ENCODE measurements around the gene LCN2. TPM values are rescaled to one million over a fixed set of nuclear protein-coding genes. Genes with fewer than 3 reads are reported as not detected.

Gene LCN2
- total RNA-seq, 1 experiment from 2014 or later, result not detected

DNA sequence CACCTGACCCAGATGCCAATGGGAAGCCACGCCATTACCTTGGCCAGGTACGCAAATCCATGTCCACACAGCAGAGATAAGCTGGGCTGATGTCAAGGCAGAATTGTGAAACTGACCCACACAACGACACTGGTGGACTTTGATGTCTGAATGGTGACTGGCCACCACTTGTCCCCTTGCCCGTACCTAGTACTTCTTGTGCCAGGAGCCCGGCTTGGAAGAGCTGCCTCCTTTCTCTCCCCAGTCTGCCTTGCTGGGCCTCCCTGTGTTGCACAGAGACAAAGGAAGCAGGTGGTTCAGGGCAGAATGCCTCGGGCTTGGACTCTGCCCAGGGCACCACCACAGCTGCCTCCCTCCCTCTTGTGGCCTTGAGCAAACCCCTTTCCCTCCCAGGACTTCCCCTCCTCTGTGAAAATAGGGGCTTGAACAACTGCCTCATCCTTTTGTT lies 45.1 kb upstream of the LCN2 start:
- H3K9ac ChIP-seq (ENCODE audit: low read length), result no peak overlapping the region
- no peaks in the 10 kb centered on the region for H3K9me2 ChIP-seq (replicated peaks; ENCODE audit: insufficient read depth, low read length)
- H3K36me3 ChIP-seq (ENCODE audit: insufficient read depth, low read length), result peaks cover 8% of the 10 kb centered on the region; the same call in 1 of the 2 replicates
- no peak overlapping the region for H3K27ac ChIP-seq (ENCODE audit: low read length)
- peaks cover 15% of the 10 kb centered on the region for H3K79me2 ChIP-seq (ENCODE audit: low read length)
- H3K4me3 ChIP-seq (ENCODE audit: low read length), result no peak overlapping the region
- no peaks in the 10 kb centered on the region for H3K4me1 ChIP-seq (ENCODE audit: low read length)
- no peak for DNase-seq
- 0 out of 2 replicates have a peak, but pooled peaks cover 6% of the 10 kb centered on the region for H4K20me1 ChIP-seq (ENCODE audit: insufficient read depth, low read depth, low read length)
- H3K4me2 ChIP-seq (ENCODE audit: low read depth, low read length, poor library complexity, severe bottlenecking), result no peak overlapping the region
- no peaks in the 10 kb centered on the region for H3K27me3 ChIP-seq (ENCODE audit: low read length)
- H2AFZ ChIP-seq (ENCODE audit: low read length), result no peak overlapping the region
- no peaks in the 10 kb centered on the region for H3K9me3 ChIP-seq (ENCODE audit: low read length)

DNA sequence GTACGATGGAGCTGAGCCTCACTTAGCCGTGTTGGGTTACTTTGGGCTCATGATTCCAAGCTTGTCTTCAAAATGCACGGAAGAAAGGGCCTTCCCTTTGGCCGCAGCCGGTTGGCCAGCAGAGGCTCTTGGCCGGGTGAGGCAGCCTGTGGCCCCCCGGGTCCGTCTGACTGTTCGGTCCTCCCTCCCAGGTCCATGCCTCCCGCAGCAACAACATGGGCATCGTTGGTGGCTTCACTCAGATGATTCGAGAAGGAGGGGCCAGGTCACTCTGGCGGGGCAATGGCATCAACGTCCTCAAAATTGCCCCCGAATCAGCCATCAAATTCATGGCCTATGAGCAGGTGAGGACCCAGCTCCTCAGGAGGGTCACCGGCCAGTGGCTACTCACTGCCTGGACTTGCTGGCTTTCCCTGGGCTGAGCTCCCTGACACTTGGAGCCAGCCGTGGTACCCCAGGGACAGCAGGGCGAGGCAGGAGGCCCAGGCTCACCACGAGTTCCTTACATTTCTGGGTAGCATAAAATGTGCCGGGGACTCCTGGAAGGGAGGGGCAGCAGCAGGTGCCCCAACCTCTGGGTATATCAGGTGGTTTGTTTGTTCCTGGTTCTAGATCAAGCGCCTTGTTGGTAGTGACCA lies 43.6 kb upstream of the LCN2 start:
- no peak overlapping the region for H3K4me2 ChIP-seq (ENCODE audit: low read depth, low read length, poor library complexity, severe bottlenecking)
- H2AFZ ChIP-seq (ENCODE audit: low read length), result no peak overlapping the region
- H3K27me3 ChIP-seq (ENCODE audit: low read length), result no peaks in the 10 kb centered on the region
- H3K36me3 ChIP-seq (ENCODE audit: insufficient read depth, low read length), result peaks cover 8% of the 10 kb centered on the region; the same call in 1 of the 2 replicates
- H3K27ac ChIP-seq (ENCODE audit: low read length), result no peak overlapping the region
- H3K9ac ChIP-seq (ENCODE audit: low read length), result no peak overlapping the region
- no peak overlapping the region for H3K4me3 ChIP-seq (ENCODE audit: low read length)
- no peaks in the 10 kb centered on the region for H3K9me2 ChIP-seq (replicated peaks; ENCODE audit: insufficient read depth, low read length)
- H4K20me1 ChIP-seq (ENCODE audit: insufficient read depth, low read depth, low read length), result 0 out of 2 replicates have a peak, but pooled peaks cover 6% of the 10 kb centered on the region
- H3K4me1 ChIP-seq (ENCODE audit: low read length), result no peaks in the 10 kb centered on the region
- H3K9me3 ChIP-seq (ENCODE audit: low read length), result no peaks in the 10 kb centered on the region
- H3K79me2 ChIP-seq (ENCODE audit: low read length), result peaks cover under 1% of the 10 kb centered on the region; the same call in 1 of the 2 replicates
- no peak for DNase-seq

DNA sequence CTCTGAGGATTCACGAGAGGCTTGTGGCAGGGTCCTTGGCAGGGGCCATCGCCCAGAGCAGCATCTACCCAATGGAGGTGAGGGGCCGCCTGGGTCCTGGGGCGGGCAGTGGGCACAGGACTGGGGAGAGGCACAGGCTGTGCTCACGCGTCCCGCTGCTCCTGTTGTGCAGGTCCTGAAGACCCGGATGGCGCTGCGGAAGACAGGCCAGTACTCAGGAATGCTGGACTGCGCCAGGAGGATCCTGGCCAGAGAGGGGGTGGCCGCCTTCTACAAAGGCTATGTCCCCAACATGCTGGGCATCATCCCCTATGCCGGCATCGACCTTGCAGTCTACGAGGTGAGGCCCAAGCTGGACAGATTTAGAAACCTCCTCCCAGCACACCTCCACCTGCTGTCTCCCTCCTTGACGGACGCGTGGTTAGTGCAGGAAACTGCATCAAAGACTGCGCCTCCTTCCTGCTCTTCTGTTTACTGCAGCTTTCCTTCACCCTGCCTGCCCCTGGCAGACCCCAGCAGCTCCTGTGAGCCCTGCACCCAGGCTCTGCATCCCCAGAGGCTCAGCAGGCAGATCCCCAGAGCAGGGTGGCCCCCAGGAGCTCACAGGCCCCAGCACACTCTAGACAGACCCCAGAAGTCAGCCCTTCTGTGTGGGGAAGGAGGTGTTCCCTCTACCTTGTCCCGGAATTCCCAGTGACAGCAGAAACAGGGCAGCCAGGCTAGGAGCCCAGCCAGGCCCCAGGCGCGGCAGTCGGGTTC lies 42.9 kb upstream of the LCN2 start:
- Histone ChIP-seq H3K4me3 (ENCODE audit: low read length) (no peak overlapping the region), H3K9ac (ENCODE audit: low read length) (no peak overlapping the region), H2AFZ (ENCODE audit: low read length) (no peak overlapping the region), H3K4me1 (ENCODE audit: low read length) (no peaks in the 10 kb centered on the region), H3K79me2 (ENCODE audit: low read length) (no peaks in the 10 kb centered on the region), H3K27me3 (ENCODE audit: low read length) (no peaks in the 10 kb centered on the region), H3K9me2 (replicated peaks; ENCODE audit: insufficient read depth, low read length) (no peaks in the 10 kb centered on the region), H3K4me2 (ENCODE audit: low read depth, low read length, poor library complexity, severe bottlenecking) (no peak overlapping the region), H4K20me1 (ENCODE audit: insufficient read depth, low read depth, low read length) (0 out of 2 replicates have a peak, but pooled peaks cover 6% of the 10 kb centered on the region), H3K9me3 (ENCODE audit: low read length) (no peaks in the 10 kb centered on the region), H3K27ac (ENCODE audit: low read length) (no peak overlapping the region), H3K36me3 (ENCODE audit: insufficient read depth, low read length) (peaks cover 8% of the 10 kb centered on the region; the same call in 1 of the 2 replicates)
- peak; percentile 46 for DNase-seq

DNA sequence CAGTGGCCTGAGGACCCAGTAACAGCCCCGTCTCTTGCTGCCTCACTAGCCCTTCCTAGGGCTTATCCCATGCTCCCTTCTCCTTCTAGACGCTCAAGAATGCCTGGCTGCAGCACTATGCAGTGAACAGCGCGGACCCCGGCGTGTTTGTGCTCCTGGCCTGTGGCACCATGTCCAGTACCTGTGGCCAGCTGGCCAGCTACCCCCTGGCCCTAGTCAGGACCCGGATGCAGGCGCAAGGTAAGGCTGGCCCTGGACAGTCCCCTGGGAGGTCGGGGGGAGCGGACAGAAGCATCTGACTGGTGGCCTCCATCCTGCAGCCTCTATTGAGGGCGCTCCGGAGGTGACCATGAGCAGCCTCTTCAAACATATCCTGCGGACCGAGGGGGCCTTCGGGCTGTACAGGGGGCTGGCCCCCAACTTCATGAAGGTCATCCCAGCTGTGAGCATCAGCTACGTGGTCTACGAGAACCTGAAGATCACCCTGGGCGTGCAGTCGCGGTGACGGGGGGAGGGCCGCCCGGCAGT lies 42.2 kb upstream of the LCN2 start:
- DNase-seq, result no peak
- H3K9me2 ChIP-seq (replicated peaks; ENCODE audit: insufficient read depth, low read length), result no peaks in the 10 kb centered on the region
- H3K9ac ChIP-seq (ENCODE audit: low read length), result no peak overlapping the region
- H3K9me3 ChIP-seq (ENCODE audit: low read length), result no peaks in the 10 kb centered on the region
- H3K36me3 ChIP-seq (ENCODE audit: insufficient read depth, low read length), result peaks cover 8% of the 10 kb centered on the region; the same call in 1 of the 2 replicates
- no peak overlapping the region for H3K4me2 ChIP-seq (ENCODE audit: low read depth, low read length, poor library complexity, severe bottlenecking)
- H3K4me3 ChIP-seq (ENCODE audit: low read length), result no peak overlapping the region
- no peak overlapping the region for H2AFZ ChIP-seq (ENCODE audit: low read length)
- H3K79me2 ChIP-seq (ENCODE audit: low read length), result no peaks in the 10 kb centered on the region
- H4K20me1 ChIP-seq (ENCODE audit: insufficient read depth, low read depth, low read length), result 0 out of 2 replicates have a peak, but pooled peaks cover 6% of the 10 kb centered on the region
- no peaks in the 10 kb centered on the region for H3K27me3 ChIP-seq (ENCODE audit: low read length)
- no peak overlapping the region for H3K27ac ChIP-seq (ENCODE audit: low read length)
- H3K4me1 ChIP-seq (ENCODE audit: low read length), result no peaks in the 10 kb centered on the region

DNA sequence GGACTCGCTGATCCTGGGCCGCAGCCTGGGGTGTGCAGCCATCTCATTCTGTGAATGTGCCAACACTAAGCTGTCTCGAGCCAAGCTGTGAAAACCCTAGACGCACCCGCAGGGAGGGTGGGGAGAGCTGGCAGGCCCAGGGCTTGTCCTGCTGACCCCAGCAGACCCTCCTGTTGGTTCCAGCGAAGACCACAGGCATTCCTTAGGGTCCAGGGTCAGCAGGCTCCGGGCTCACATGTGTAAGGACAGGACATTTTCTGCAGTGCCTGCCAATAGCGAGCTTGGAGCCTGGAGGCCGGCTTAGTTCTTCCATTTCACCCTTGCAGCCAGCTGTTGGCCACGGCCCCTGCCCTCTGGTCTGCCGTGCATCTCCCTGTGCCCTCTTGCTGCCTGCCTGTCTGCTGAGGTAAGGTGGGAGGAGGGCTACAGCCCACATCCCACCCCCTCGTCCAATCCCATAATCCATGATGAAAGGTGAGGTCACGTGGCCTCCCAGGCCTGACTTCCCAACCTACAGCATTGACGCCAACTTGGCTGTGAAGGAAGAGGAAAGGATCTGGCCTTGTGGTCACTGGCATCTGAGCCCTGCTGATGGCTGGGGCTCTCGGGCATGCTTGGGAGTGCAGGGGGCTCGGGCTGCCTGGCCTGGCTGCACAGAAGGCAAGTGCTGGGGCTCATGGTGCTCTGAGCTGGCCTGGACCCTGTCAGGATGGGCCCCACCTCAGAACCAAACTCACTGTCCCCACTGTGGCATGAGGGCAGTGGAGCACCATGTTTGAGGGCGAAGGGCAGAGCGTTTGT lies 41.6 kb upstream of the LCN2 start:
- H3K27me3 ChIP-seq (ENCODE audit: low read length), result no peaks in the 10 kb centered on the region
- H3K9me3 ChIP-seq (ENCODE audit: low read length), result no peaks in the 10 kb centered on the region
- no peaks in the 10 kb centered on the region for H3K9me2 ChIP-seq (replicated peaks; ENCODE audit: insufficient read depth, low read length)
- H2AFZ ChIP-seq (ENCODE audit: low read length), result no peak overlapping the region
- H3K4me3 ChIP-seq (ENCODE audit: low read length), result no peak overlapping the region
- no peak overlapping the region for H3K27ac ChIP-seq (ENCODE audit: low read length)
- DNase-seq, result no peak
- no peak overlapping the region for H3K4me2 ChIP-seq (ENCODE audit: low read depth, low read length, poor library complexity, severe bottlenecking)
- peaks cover 8% of the 10 kb centered on the region; the same call in 1 of the 2 replicates for H3K36me3 ChIP-seq (ENCODE audit: insufficient read depth, low read length)
- H3K9ac ChIP-seq (ENCODE audit: low read length), result no peak overlapping the region
- 0 out of 2 replicates have a peak, but pooled peaks cover 6% of the 10 kb centered on the region for H4K20me1 ChIP-seq (ENCODE audit: insufficient read depth, low read depth, low read length)
- no peaks in the 10 kb centered on the region for H3K4me1 ChIP-seq (ENCODE audit: low read length)
- no peaks in the 10 kb centered on the region for H3K79me2 ChIP-seq (ENCODE audit: low read length)

DNA sequence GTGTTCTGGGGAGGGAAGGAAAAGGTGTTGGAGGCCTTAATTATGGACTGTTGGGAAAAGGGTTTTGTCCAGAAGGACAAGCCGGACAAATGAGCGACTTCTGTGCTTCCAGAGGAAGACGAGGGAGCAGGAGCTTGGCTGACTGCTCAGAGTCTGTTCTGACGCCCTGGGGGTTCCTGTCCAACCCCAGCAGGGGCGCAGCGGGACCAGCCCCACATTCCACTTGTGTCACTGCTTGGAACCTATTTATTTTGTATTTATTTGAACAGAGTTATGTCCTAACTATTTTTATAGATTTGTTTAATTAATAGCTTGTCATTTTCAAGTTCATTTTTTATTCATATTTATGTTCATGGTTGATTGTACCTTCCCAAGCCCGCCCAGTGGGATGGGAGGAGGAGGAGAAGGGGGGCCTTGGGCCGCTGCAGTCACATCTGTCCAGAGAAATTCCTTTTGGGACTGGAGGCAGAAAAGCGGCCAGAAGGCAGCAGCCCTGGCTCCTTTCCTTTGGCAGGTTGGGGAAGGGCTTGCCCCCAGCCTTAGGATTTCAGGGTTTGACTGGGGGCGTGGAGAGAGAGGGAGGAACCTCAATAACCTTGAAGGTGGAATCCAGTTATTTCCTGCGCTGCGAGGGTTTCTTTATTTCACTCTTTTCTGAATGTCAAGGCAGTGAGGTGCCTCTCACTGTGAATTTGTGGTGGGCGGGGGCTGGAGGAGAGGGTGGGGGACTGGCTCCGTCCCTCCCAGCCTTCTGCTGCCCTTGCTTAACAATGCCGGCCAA lies 40.8 kb upstream of the LCN2 start:
- DNase-seq, result no peak
- no peaks in the 10 kb centered on the region for H3K4me1 ChIP-seq (ENCODE audit: low read length)
- H3K27me3 ChIP-seq (ENCODE audit: low read length), result no peaks in the 10 kb centered on the region
- no peak overlapping the region for H3K4me3 ChIP-seq (ENCODE audit: low read length)
- H4K20me1 ChIP-seq (ENCODE audit: insufficient read depth, low read depth, low read length), result 0 out of 2 replicates have a peak, but pooled peaks cover 6% of the 10 kb centered on the region
- H3K27ac ChIP-seq (ENCODE audit: low read length), result no peak overlapping the region
- no peak overlapping the region for H3K4me2 ChIP-seq (ENCODE audit: low read depth, low read length, poor library complexity, severe bottlenecking)
- no peaks in the 10 kb centered on the region for H3K79me2 ChIP-seq (ENCODE audit: low read length)
- H3K9me3 ChIP-seq (ENCODE audit: low read length), result no peaks in the 10 kb centered on the region
- H2AFZ ChIP-seq (ENCODE audit: low read length), result no peak overlapping the region
- H3K9ac ChIP-seq (ENCODE audit: low read length), result no peak overlapping the region
- H3K9me2 ChIP-seq (replicated peaks; ENCODE audit: insufficient read depth, low read length), result no peaks in the 10 kb centered on the region
- H3K36me3 ChIP-seq (ENCODE audit: insufficient read depth, low read length), result peaks cover 11% of the 10 kb centered on the region

DNA sequence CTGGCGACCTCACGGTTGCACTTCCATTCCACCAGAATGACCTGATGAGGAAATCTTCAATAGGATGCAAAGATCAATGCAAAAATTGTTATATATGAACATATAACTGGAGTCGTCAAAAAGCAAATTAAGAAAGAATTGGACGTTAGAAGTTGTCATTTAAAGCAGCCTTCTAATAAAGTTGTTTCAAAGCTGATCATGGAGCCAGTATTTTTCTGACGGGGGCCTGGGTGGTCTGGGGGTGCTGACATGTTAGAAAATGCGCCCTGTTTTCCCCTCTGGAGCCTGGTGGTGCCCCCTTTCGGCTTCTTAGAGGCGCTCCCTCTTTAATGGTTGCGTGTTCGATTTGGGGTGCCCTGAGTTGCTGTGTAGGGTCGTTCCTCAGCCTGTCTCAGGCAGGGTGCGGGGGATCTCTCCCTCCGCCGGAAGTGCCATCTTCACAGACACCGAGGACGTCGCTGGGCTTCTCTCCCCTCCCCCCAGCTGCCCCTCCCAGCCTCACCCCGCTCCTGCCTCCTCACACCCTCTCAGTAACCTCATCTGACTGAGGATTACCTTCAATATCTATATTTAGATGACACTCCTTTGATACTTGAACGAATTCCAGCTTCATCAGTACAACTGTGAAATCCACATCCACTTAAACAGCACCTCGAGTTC lies 40.1 kb upstream of the LCN2 start:
- H3K9ac ChIP-seq (ENCODE audit: low read length), result no peak overlapping the region
- H2AFZ ChIP-seq (ENCODE audit: low read length), result no peak overlapping the region
- H3K79me2 ChIP-seq (ENCODE audit: low read length), result no peaks in the 10 kb centered on the region
- no peak overlapping the region for H3K4me2 ChIP-seq (ENCODE audit: low read depth, low read length, poor library complexity, severe bottlenecking)
- 0 out of 2 replicates have a peak, but pooled peaks cover 6% of the 10 kb centered on the region for H4K20me1 ChIP-seq (ENCODE audit: insufficient read depth, low read depth, low read length)
- H3K36me3 ChIP-seq (ENCODE audit: insufficient read depth, low read length), result peaks cover 13% of the 10 kb centered on the region
- no peaks in the 10 kb centered on the region for H3K9me3 ChIP-seq (ENCODE audit: low read length)
- DNase-seq, result no peak
- H3K27me3 ChIP-seq (ENCODE audit: low read length), result no peaks in the 10 kb centered on the region
- no peaks in the 10 kb centered on the region for H3K9me2 ChIP-seq (replicated peaks; ENCODE audit: insufficient read depth, low read length)
- no peaks in the 10 kb centered on the region for H3K4me1 ChIP-seq (ENCODE audit: low read length)
- no peak overlapping the region for H3K27ac ChIP-seq (ENCODE audit: low read length)
- H3K4me3 ChIP-seq (ENCODE audit: low read length), result no peak overlapping the region

Measured in Karpas-422 (cell line).